Erythroblast (primary cell): ENCODE measurements around the gene KRTAP6-2.

ENCODE experiments used
- GATA1 ChIP-seq: IDR thresholded peaks from 2 replicates; pipeline ENCODE4 v1.6.1; 2011; ENCODE audit warnings: low read depth, mild to moderate bottlenecking, control low read depth, low read length, moderate library complexity
- POLR2A ChIP-seq: IDR thresholded peaks from 2 replicates; pipeline ENCODE4 v1.6.1; 2011; ENCODE audit warnings: mild to moderate bottlenecking, low read length

GRCh38 chr21:30552782-30553181, 45.9 kb downstream of the KRTAP6-2 start:
- no peak for TF ChIP-seq POLR2A
- no peak for TF ChIP-seq GATA1
